Endothelial cell (in vitro differentiated cells): Measurements from ENCODE around the gene LPP. TPM values are rescaled to one million over a fixed set of nuclear protein-coding genes. Genes with fewer than 3 reads are reported as not detected.

Experiments used
- DNase-seq: peaks from one replicate; pipeline ENCODE4 v3.0.0; 2021; ENCODE audit warnings: low spot score
- H3K27ac Mint-ChIP-seq: one replicate; pipeline ENCODE4 v1.8.0; 2021; ENCODE audit warnings: mixed read lengths, inconsistent platforms; ENCODE audit not compliant: unreplicated experiment
- H3K27me3 Mint-ChIP-seq: one replicate; pipeline ENCODE4 v1.8.0; 2021; ENCODE audit warnings: mild to moderate bottlenecking, moderate library complexity, mixed read lengths, inconsistent platforms; ENCODE audit not compliant: unreplicated experiment
- H3K36me3 Mint-ChIP-seq: one replicate; pipeline ENCODE4 v1.8.0; 2021; ENCODE audit warnings: mild to moderate bottlenecking, low read depth, mixed read lengths, inconsistent platforms; ENCODE audit not compliant: unreplicated experiment
- H3K4me1 Mint-ChIP-seq: one replicate; pipeline ENCODE4 v1.8.0; 2021; ENCODE audit warnings: mild to moderate bottlenecking, mixed read lengths, inconsistent platforms; ENCODE audit not compliant: unreplicated experiment
- H3K4me3 Mint-ChIP-seq: one replicate; pipeline ENCODE4 v1.8.0; 2021; ENCODE audit warnings: mild to moderate bottlenecking, mixed read lengths, inconsistent platforms; ENCODE audit not compliant: unreplicated experiment
- H3K9me3 Mint-ChIP-seq: one replicate; pipeline ENCODE4 v1.8.0; 2021; ENCODE audit warnings: mixed read lengths, inconsistent platforms; ENCODE audit not compliant: unreplicated experiment
- total RNA-seq: library from RNA; stranded (reverse); fragmentation: NEBNext Ultra II Directional; extraction: Animal tissue kit (Norgen Biotek cat#: 25700); gene quantifications from one replicate; pipeline ENCODE4 v1.2.1, GENCODE V29; 2021; ENCODE audit not compliant: unreplicated experiment
- TF ChIP-seq, protein P1 (sequence below): fragments of 200-600 bp; sonication (generic); IDR thresholded peaks from one replicate; pipeline ENCODE4 v1.5.0; 2021; ENCODE audit warnings: antibody characterized with exemption; ENCODE audit not compliant: unreplicated experiment

LPP gene
- total RNA-seq, 1 donor from 2014 or later = 181 TPM

DNA sequence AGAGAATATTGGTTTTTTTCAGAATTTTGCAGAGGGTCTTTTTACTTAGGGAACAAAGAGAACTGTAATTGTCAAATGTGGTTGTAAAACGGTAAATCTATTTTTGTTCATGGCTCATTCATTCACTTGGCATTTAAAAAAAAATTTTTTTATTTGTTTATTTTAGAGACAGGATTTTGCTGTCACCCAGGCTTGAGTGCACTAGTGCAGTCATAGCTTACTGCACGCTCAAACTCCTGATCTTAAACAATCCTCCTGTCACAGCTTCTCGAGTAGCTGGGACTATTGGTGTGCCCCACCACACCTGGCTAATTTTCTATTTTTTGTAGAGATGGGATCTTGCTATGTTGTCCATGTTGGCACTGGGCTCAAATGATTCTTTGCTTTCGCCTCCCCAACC lies 301.8 kb downstream of the LPP start:
- Mint-ChIP-seq H3K36me3 (no peaks in the 10 kb centered on the region), H3K4me1 (peaks cover 32% of the 10 kb centered on the region), H3K4me3 (no peak overlapping the region), H3K9me3 (no peaks in the 10 kb centered on the region), H3K27ac (no peak overlapping the region), H3K27me3 (peaks cover 1% of the 10 kb centered on the region)
- no peak for DNase-seq
- TF ChIP-seq, protein P1, sequence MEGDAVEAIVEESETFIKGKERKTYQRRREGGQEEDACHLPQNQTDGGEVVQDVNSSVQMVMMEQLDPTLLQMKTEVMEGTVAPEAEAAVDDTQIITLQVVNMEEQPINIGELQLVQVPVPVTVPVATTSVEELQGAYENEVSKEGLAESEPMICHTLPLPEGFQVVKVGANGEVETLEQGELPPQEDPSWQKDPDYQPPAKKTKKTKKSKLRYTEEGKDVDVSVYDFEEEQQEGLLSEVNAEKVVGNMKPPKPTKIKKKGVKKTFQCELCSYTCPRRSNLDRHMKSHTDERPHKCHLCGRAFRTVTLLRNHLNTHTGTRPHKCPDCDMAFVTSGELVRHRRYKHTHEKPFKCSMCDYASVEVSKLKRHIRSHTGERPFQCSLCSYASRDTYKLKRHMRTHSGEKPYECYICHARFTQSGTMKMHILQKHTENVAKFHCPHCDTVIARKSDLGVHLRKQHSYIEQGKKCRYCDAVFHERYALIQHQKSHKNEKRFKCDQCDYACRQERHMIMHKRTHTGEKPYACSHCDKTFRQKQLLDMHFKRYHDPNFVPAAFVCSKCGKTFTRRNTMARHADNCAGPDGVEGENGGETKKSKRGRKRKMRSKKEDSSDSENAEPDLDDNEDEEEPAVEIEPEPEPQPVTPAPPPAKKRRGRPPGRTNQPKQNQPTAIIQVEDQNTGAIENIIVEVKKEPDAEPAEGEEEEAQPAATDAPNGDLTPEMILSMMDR = no peak

DNA sequence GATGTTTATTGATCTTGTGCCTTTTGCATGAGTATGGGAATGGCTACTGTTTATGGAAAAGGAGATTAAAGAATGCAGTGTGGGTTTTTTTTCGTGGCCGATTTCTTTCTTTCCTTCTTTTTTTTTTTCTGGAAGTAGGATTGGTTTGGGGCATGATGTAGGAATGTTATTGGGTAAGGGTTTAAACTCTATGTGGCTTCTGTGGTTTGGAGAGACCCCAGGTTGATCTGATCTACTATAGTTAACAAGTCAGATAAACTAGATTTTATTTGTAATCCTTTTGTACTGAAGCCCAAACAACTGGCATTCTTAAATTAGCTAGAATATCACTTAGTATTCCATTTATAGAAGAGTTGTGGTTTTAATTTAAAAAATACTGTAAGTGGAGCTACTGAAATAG lies 304.8 kb downstream of the LPP start:
- Mint-ChIP-seq H3K27me3 (peaks cover 1% of the 10 kb centered on the region), H3K27ac (no peak overlapping the region), H3K9me3 (no peaks in the 10 kb centered on the region), H3K36me3 (no peaks in the 10 kb centered on the region), H3K4me1 (peaks cover 8% of the 10 kb centered on the region), H3K4me3 (no peak overlapping the region)
- TF ChIP-seq, protein P1 = no peak
- no peak for DNase-seq

DNA sequence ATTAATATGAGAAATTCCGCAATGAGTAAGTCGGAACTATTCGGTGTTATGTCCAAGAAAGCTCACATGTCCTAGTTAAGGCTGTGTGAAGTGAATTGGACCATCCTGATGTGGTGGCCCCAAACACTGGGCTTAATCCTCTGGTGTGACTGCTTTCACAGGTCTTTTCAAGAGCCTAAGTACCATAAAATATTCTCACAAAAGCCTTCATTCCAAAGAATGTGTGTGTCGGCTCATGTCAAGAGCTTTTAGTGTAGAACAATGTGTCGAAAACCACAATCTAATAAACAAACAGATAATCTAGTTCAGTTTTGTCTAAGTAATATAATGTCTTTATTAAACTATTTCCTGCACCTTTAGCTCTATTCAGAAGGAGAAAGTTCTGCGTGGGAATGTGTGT lies 311.4 kb downstream of the LPP start:
- Mint-ChIP-seq H3K9me3 (no peaks in the 10 kb centered on the region), H3K36me3 (peaks cover 12% of the 10 kb centered on the region), H3K4me1 (no peaks in the 10 kb centered on the region), H3K27ac (no peak overlapping the region), H3K27me3 (no peaks in the 10 kb centered on the region), H3K4me3 (no peak overlapping the region)
- TF ChIP-seq, protein P1 = no peak
- DNase-seq = no peak

DNA sequence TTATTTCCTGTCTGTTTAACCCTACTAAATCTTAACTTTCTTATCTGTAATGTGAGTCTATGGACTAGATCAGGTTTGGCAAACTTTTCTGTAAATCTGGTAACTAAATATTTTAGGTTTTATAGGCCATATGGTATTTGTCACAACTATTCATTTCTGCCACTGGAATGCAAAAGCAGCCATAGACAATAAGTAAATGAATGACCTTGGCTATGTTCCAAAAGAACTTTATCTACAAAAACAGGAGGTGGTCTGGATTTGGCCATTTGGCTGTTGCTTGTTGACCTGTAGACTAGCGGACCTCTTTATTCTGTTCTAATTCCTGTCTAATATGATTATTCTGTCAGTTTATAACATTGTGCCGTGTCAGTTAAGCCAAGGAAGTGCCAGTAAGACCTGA lies 314.2 kb downstream of the LPP start:
- TF ChIP-seq, protein P1 = no peak
- H3K36me3 Mint-ChIP-seq = peaks cover 12% of the 10 kb centered on the region

DNA sequence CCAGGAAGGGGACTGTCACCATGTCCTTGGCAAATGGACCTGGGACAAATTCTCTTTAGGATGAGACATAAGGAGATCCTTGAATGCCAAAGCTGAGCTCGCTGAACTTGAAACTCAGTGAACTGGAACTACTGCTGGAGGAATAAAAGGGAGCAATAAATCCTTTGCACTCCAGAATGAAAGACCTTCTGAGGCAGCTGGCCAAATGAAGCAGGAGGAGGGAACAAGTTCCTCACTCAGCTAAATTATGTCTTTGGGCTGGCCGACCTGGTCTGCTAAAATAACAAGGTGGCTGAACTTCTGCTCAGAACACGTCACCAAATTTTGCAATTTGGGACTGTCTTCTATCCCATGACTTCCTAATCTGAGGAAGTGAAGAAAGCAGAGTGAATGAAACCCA lies 314.7 kb downstream of the LPP start:
- H3K9me3 Mint-ChIP-seq = no peaks in the 10 kb centered on the region

More for the DNA sequence above, 314.2 kb downstream of the LPP start:
- no peak overlapping the region for H3K27ac Mint-ChIP-seq
- H3K9me3 Mint-ChIP-seq = no peaks in the 10 kb centered on the region
- DNase-seq = no peak
- H3K4me3 Mint-ChIP-seq = no peak overlapping the region
- no peaks in the 10 kb centered on the region for H3K4me1 Mint-ChIP-seq
- no peaks in the 10 kb centered on the region for H3K27me3 Mint-ChIP-seq

More for the DNA sequence above, 314.7 kb downstream of the LPP start:
- Mint-ChIP-seq H3K4me3 (no peak overlapping the region), H3K4me1 (no peaks in the 10 kb centered on the region), H3K27me3 (no peaks in the 10 kb centered on the region), H3K27ac (no peak overlapping the region), H3K36me3 (peaks cover 16% of the 10 kb centered on the region)
- TF ChIP-seq, protein P1 = no peak
- no peak for DNase-seq
